Lower leg skin (tissue), 4 donors: ENCODE measurements around the gene ZNF236. TPM values are rescaled to one million over a fixed set of nuclear protein-coding genes. Genes with fewer than 3 reads are reported as not detected.
"Not testable (repeated sequence)": the region's sequence is repeated elsewhere in the genome, so short reads cannot be mapped to it uniquely, and the experiment has no call there.

Experiments
- DNase-seq, 2 donors: peaks; one replicate each; pipeline ENCODE4 v3.0.0-alpha.2; 2019; ENCODE audit warnings: low spot score in 2 of 2
- H3K4me3 ChIP-seq: fragments of 200-600 bp; sonication (generic); 2 replicates; pipeline ENCODE4 v1.5.1; 2017; ENCODE audit warnings: mild to moderate bottlenecking, low read depth; ENCODE audit not compliant: poor library complexity, severe bottlenecking
- CTCF ChIP-seq, 3 donors: fragments of 450-650 bp; IDR thresholded peaks; one replicate each; pipeline ENCODE4 v1.5.1; 2016; ENCODE audit warnings: antibody characterized with exemption in 3 of 3, mild to moderate bottlenecking in 3 of 3, moderate library complexity in 2 of 3
- POLR2A ChIP-seq, 2 donors: fragments of 450-650 bp; IDR thresholded peaks; one replicate each; pipeline ENCODE4 v1.6.1; 2016 to 2017; ENCODE audit warnings: antibody characterized with exemption in 2 of 2, mild to moderate bottlenecking in 1 of 2, moderate library complexity in 1 of 2
- WGBS, 2 donors: methylation state at CpG; one replicate each; pipeline ENCODE4 v1.1.5; 2018; 5-methylcytosine and 5-hydroxymethylcytosine counted together
- intact Hi-C: fragments of 100-400 bp; cut with DNase I; formaldehyde crosslinking; loops from one replicate; pipeline ENCODE4 v1.15.0; 2023; ENCODE audit warnings: low total_unique reads
- total RNA-seq, 4 donors: library from RNA; depleted of rRNA; stranded (reverse); fragments of >200 nt; gene quantifications; one replicate each; pipeline ENCODE4 v1.1.0, GENCODE V29; 2016

ZNF236 gene
- 10 to 100 TPM in 3 of 4 donors, 1 to 10 TPM in 1; 8.9 to 15.2 (median 11.8) TPM for total RNA-seq

GRCh38 chr18:76822506-76823160 lies at the start of gene ZNF236:
TSS of gene ZNF236 (plus strand) at chr18:76822557. CDS start at chr18:76822608, 51 bp downstream.
- intact Hi-C loops, result no loop called here
- 0% methylated on average over 65 of the region's 113 CpGs; no CpG with 5 or more reads in 1 of the 2 donors for WGBS, 2 donors
- peak; percentile 41 to 91 for DNase-seq
- TF ChIP-seq CTCF (IDR thresholded peaks at IDR 0.05) (no peak), POLR2A (IDR thresholded peaks at IDR 0.05) (no peak)
- peak within 1 kb of the TSS; percentile 50 for H3K4me3 ChIP-seq

GRCh38 chr18:76772665-76773064 lies 49.7 kb upstream of the ZNF236 start:
- WGBS, 2 donors, result 90 to 96% methylated on average over 8 of the region's 8 CpGs
- intact Hi-C loops, result no loop called here
- TF ChIP-seq POLR2A (IDR thresholded peaks at IDR 0.05), result no peak
- TF ChIP-seq CTCF (IDR thresholded peaks at IDR 0.05), result no peak
- no peak overlapping the region for H3K4me3 ChIP-seq
- peak in 1 of 2 donors; percentile 49 for DNase-seq

GRCh38 chr18:76777036-76777435 lies 45.3 kb upstream of the ZNF236 start:
- H3K4me3 ChIP-seq, DNase-seq, intact Hi-C loops: not testable (repeated sequence)
- WGBS, 2 donors, result 94 to 96% methylated on average over 19 to 21 of the region's 22 CpGs

- H3K4me3 ChIP-seq, result no peak overlapping the region
- TF ChIP-seq CTCF (IDR thresholded peaks at IDR 0.05) (no peak), POLR2A (IDR thresholded peaks at IDR 0.05) (no peak)
- DNase-seq, result no peak
- WGBS, 2 donors, result 87 to 89% methylated on average over 28 to 29 of the region's 29 CpGs
- intact Hi-C loops, result no loop called here
Observed at GRCh38 chr18:76783786-76784484, 38.4 kb upstream of the ZNF236 start.

GRCh38 chr18:76785872-76786271 lies 36.5 kb upstream of the ZNF236 start:
- intact Hi-C loops, result no loop called here
- DNase-seq, result no peak
- TF ChIP-seq CTCF (IDR thresholded peaks at IDR 0.05) (no peak), POLR2A (IDR thresholded peaks at IDR 0.05) (no peak)
- no peak overlapping the region for H3K4me3 ChIP-seq
- WGBS, 2 donors, result 90% methylated on average over 6 of the region's 6 CpGs

- WGBS, 2 donors, result 90 to 92% methylated on average over 30 to 36 of the region's 36 CpGs
- DNase-seq, result no peak
- intact Hi-C loops, result no loop called here
- no peak overlapping the region for H3K4me3 ChIP-seq
- TF ChIP-seq POLR2A (IDR thresholded peaks at IDR 0.05) (no peak), CTCF (IDR thresholded peaks at IDR 0.05) (no peak)
Observed at GRCh38 chr18:76788571-76789317, 33.6 kb upstream of the ZNF236 start.
